Central memory CD4-positive, alpha-beta T cell (primary cell): Measurements from ENCODE around the gene ADCY3.
"Not testable (repeated sequence)": the region's sequence is repeated elsewhere in the genome, so short reads cannot be mapped to it uniquely, and the experiment has no call there.

Source experiments
- DNase-seq: peaks from one replicate; pipeline ENCODE4 v3.0.0; 2022

Gene ADCY3

GRCh38 chr2:24806661-24807036, 113.4 kb downstream of the ADCY3 start:
- no peak for DNase-seq

DNA sequence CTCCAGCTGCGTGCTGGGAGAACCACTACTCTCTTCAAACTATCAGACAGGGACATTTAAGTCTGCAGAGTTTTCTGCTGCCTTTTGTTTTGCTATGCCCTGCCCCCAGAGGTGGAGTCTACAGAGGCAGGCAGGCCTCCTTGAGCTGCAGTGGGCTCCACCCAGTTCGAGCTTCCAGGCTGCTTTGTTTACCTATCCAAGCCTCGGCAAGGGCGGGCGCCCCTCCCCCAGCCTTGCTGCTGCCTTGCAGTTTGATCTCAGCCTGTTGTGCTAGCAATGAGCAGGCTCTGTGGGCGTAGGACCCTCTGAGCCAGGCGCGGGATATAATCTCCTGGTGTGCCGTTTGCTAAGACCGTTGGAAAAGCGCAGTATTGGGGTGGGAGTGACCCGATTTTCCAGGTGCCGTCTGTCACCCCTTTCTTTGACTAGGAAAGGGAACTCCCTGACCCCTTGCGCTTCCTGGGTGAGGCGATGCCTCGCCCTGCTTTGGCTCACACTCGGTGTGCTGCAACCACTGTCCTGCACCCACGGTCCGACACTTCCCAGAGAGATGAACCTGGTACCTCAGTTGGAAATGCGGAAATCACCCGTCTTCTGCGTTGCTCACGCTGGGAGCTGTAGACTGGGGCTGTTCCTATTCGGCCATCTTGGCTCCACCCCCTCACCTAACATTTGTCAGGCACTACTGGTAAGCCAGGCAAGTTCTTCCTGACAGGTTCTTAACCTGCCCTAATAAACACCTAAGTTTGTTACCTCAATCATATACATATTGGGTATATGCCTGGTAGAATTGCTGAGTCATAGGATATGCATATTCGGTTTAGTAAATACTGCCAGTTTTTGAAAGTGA, 114.0 kb downstream of the ADCY3 start:
- not testable (repeated sequence) for DNase-seq

GRCh38 chr2:24800487-24800886, 119.5 kb downstream of the ADCY3 start:
- not testable (repeated sequence) for DNase-seq

GRCh38 chr2:24797644-24798043, 122.4 kb downstream of the ADCY3 start:
- no peak for DNase-seq

DNA sequence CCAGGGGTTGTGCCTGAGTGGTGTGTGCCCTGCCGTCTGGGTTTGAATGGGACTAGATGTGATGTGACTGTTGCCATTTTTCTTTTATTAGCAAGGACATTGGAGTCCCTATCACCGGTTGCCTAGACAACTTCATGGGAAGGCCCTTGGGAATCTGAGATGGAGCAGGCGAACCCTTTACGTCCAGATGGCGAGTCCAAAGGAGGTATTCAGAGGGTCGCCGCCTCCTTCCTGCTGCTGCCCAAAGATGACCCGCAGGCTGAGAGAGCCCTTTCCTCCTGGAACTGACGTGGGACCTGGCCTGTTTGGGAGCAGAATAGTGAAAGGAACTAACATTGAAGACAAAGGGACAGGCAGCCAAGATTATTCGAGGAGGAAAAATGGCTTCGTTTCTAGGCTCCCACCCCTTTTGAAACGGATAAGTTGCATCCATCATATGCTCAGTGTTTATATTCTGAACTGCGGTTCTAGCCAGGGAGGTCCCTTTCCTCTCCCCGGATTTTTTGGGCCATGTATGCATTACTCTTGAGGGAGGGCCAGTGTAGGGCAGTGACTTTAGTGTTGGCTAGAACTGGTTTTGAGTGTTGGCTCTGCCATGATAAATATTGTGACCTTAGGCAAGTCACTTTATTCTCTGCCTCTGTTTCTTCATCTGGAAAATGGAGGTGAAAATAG, 126.1 kb downstream of the ADCY3 start:
- no peak for DNase-seq

DNA sequence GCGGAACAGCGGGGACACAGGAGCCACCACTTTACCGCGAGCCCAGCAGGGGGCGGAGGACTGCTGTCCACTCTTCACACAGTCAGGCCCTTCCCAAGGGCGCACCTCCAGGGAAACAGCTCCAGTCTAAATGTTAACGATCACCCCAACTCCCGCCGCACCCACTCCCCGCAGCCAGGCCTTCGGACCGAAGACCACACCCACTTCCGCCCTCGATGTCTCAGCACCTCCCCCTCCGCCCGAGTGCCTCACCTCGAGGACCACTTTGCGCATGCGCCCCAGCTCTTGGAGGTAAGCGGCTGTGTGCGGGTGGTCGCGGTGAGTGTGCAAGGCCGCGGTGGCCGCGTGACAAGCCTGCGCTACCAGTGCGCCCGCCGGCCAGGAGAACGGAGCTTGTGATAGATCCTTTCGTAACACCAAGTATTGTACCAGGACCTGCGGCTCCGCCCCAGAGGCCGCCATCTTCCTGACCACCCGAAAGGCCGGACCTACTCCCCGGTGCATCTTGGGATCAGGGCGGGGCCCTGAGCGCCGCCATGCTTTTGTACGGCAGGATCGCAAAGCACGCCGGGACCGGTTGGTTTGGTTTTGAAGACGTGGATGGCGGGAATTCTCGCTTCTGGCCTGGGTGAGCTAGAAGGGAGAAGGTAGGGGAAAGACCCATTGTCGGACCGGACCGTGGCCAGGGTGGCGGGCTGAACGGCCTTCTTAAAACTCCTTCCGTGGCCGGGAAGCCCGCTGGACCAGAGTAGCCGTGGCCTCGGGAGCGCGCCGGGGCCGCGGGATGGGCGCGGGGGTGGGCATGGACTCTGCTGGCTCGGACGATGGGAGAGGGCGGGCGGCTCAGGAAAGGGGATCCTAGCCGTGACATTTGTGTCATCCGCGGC, 126.9 kb downstream of the ADCY3 start, which contains the start of the genes CENPO and PTRHD1:
Gene CENPO, plus strand, starts transcription at position 552 of the 887 bp plus-strand sequence. CDS start 495 bp downstream, outside the sequence.
Gene PTRHD1, minus strand, starts transcription at position 518 of the 887 bp plus-strand sequence. Its CDS starts 14 bp downstream, at position 504.
- DNase-seq, result peak; percentile 97

- DNase-seq, result no peak
Measured at GRCh38 chr2:24792542-24792873, 127.5 kb downstream of the ADCY3 start.

GRCh38 chr2:24791452-24791851, 128.6 kb downstream of the ADCY3 start:
- no peak for DNase-seq

GRCh38 chr2:24788816-24789215, 131.2 kb downstream of the ADCY3 start:
- no peak for DNase-seq

- DNase-seq, result no peak
Measured at GRCh38 chr2:24787532-24787931, 132.5 kb downstream of the ADCY3 start.

DNA sequence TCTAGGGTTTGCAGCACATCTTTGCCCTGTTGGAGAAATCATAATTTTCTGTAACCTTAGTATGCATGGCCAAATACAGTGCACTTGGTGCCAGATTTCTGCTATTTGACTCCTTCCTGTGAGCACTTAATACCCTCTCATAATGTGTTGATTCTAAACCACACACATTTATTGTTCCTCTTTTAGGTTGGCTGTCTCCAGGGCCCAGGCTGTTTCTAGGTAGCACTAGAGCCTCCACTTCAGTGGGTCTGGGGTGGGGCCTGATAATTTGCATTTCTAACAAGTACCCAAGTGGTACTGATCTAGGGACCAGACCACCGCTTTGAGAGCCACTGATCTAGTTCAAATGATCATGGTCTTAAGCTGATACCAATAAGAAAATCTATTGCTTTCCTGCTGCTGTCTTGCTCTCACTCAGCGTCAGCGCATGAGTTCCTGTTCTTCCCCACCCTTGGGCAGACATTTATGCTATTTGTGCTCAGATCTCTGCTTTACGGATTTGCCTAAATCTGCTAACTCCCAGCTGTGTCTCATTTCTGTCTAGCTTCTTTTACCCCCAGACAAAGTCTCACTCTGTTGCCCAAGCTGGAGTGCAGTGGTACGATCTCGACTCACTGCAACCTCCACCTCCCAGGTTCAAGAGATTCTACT, 134.2 kb downstream of the ADCY3 start:
- no peak for DNase-seq

DNA sequence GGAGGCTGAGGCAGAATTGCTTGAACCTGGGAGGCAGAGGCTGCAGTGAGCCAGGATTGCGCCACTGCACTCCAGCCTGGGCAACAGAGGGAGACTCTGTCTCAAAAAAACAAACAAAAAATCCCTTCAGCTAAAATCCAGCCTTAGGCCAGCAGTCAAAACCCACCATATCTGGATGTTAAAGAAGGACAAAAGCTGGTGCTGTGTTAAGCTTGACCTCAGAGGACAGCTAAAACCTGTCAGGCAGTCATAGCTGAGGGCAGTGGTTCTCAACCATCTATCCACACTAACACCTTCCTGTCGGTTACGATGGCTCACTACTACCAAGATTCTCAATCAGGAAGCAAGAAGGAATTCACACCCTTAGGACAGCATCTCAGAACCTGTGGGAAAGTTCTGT, 136.4 kb downstream of the ADCY3 start:
- no peak for DNase-seq

GRCh38 chr2:24779116-24779515, 140.9 kb downstream of the ADCY3 start:
- no peak for DNase-seq

GRCh38 chr2:24774373-24774772, 145.7 kb downstream of the ADCY3 start:
- DNase-seq, result no peak

DNA sequence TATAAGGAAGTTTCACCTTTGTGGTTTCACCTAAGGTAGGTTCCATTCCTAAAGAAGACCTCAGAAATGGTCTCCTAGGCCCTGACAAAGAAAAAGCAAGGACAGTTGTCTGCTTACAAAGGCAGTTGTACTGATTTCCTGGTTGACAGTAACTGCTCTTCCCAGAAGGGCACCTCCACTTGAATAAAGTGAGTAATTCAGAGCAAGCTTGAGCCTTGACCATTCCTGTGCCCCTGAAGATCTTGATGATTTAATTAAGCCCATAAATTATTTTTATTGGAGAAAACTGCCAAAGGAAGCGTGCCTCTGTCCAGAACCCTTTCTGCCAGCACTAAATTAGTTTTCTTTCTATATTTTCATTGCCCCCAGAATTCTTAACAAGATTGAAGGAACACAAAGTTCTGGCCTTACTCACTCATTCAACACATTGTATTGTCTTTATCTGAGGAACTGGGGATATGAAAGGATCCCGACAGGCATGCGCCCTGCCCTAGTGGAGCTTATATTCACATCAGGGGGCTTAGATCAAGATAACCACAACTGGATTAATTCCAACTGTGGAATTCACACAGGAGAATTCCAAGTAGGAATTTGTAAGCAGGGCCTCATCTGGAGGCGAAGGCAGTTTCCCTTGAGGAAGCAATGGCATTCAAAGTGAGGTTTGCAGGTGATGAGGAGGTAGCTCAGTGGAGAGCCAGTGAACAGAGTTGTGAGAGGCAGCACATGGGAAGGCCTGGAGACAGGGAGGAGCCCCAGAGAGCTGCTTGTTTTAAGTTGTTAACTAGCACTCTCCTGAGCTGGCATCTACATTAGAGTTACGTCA, 148.1 kb downstream of the ADCY3 start:
- DNase-seq, result no peak

GRCh38 chr2:24771061-24771460, 149.0 kb downstream of the ADCY3 start:
- DNase-seq, result no peak
